MM.1S (cell line): Measurements from ENCODE around the gene LIN7A.

ENCODE experiments used
- DNase-seq: peaks from one replicate; pipeline ENCODE4 v3.0.0-alpha.2; 2015
- H2AFZ ChIP-seq: fragments of 300-600 bp; sonication (generic); 2 replicates; pipeline ENCODE4 v1.6.0; 2016; ENCODE audit warnings: antibody characterized with exemption, low read length
- H3F3A ChIP-seq: fragments of 300-600 bp; sonication (generic); 2 replicates; pipeline ENCODE4 v1.6.1; 2016; ENCODE audit warnings: mild to moderate bottlenecking, antibody characterized with exemption, low read length, moderate library complexity, mixed read lengths; ENCODE audit not compliant: insufficient read depth
- H3K27ac ChIP-seq: fragments of 300-600 bp; sonication (generic); 2 replicates; pipeline ENCODE4 v1.5.1; 2016; ENCODE audit warnings: mild to moderate bottlenecking, low read length
- H3K27me3 ChIP-seq: fragments of 300-600 bp; sonication (generic); replicated peaks from 2 replicates; pipeline ENCODE4 v1.6.0; 2016; ENCODE audit warnings: low read length; ENCODE audit not compliant: insufficient read depth
- H3K36me3 ChIP-seq: fragments of 300-600 bp; sonication (generic); replicated peaks from 2 replicates; pipeline ENCODE4 v1.6.1; 2016; ENCODE audit warnings: mild to moderate bottlenecking, low read length, mixed read lengths; ENCODE audit not compliant: insufficient read depth
- H3K4me1 ChIP-seq: fragments of 300-600 bp; sonication (generic); 2 replicates; pipeline ENCODE4 v1.6.1; 2016; ENCODE audit warnings: low read length, mixed read lengths
- H3K4me2 ChIP-seq: fragments of 300-600 bp; sonication (generic); 2 replicates; pipeline ENCODE4 v1.6.0; 2016; ENCODE audit warnings: low read depth, low read length
- H3K4me3 ChIP-seq: fragments of 300-600 bp; sonication (generic); 2 replicates; pipeline ENCODE4 v1.5.1; 2016; ENCODE audit warnings: low read length, mixed read lengths
- H3K79me2 ChIP-seq: fragments of 300-600 bp; sonication (generic); 2 replicates; pipeline ENCODE4 v1.6.1; 2016; ENCODE audit warnings: mixed run types, low read length, mixed read lengths
- H3K9ac ChIP-seq: fragments of 300-600 bp; sonication (generic); 2 replicates; pipeline ENCODE4 v1.6.1; 2016; ENCODE audit warnings: low read length, mixed read lengths
- H3K9me2 ChIP-seq: fragments of 300-600 bp; sonication (generic); replicated peaks from 2 replicates; pipeline ENCODE4 v1.6.1; 2016; ENCODE audit warnings: mild to moderate bottlenecking, low read length, mixed read lengths; ENCODE audit not compliant: insufficient read depth
- H3K9me3 ChIP-seq: fragments of 300-600 bp; sonication (generic); replicated peaks from 2 replicates; pipeline ENCODE4 v1.6.1; 2016; ENCODE audit warnings: mild to moderate bottlenecking, low read length, mixed read lengths; ENCODE audit not compliant: insufficient read depth
- H4K20me1 ChIP-seq: fragments of 300-600 bp; sonication (generic); 2 replicates; pipeline ENCODE4 v1.6.1; 2016; ENCODE audit warnings: mild to moderate bottlenecking, low read length, moderate library complexity, mixed read lengths; ENCODE audit not compliant: insufficient read depth
- EZH2 ChIP-seq: fragments of 300-600 bp; sonication (generic); optimal IDR thresholded peaks from 2 replicates; pipeline ENCODE3; 2017; ENCODE audit warnings: low read depth, mild to moderate bottlenecking, antibody characterized with exemption, low read length, mixed read lengths
- EZH2phosphoT487 ChIP-seq: fragments of 300-600 bp; sonication (generic); IDR thresholded peaks from 2 replicates; pipeline ENCODE4 v1.6.1; 2018; ENCODE audit warnings: antibody characterized with exemption, low read length
- TF ChIP-seq, protein P1 (sequence below): fragments of 300-600 bp; sonication (generic); IDR thresholded peaks from 2 replicates; pipeline ENCODE4 v1.5.1; 2016; ENCODE audit warnings: antibody characterized with exemption, low read length, mixed read lengths

The LIN7A gene

GRCh38 chr12:80848858-80849257 lies 88.9 kb downstream of the LIN7A start:
- Histone ChIP-seq H3K27me3 (no peaks in the 10 kb centered on the region), H3K9me2 (no peaks in the 10 kb centered on the region), H3K79me2 (no peaks in the 10 kb centered on the region), H3K9ac (no peak overlapping the region), H3K4me1 (no peaks in the 10 kb centered on the region), H3K4me3 (no peak overlapping the region), H2AFZ (no peak overlapping the region), H3K27ac (no peak overlapping the region), H3K36me3 (no peaks in the 10 kb centered on the region), H3K4me2 (no peak overlapping the region), H3F3A (no peaks in the 10 kb centered on the region), H3K9me3 (no peaks in the 10 kb centered on the region), H4K20me1 (no peaks in the 10 kb centered on the region)
- DNase-seq: no peak
- TF ChIP-seq, protein P1, sequence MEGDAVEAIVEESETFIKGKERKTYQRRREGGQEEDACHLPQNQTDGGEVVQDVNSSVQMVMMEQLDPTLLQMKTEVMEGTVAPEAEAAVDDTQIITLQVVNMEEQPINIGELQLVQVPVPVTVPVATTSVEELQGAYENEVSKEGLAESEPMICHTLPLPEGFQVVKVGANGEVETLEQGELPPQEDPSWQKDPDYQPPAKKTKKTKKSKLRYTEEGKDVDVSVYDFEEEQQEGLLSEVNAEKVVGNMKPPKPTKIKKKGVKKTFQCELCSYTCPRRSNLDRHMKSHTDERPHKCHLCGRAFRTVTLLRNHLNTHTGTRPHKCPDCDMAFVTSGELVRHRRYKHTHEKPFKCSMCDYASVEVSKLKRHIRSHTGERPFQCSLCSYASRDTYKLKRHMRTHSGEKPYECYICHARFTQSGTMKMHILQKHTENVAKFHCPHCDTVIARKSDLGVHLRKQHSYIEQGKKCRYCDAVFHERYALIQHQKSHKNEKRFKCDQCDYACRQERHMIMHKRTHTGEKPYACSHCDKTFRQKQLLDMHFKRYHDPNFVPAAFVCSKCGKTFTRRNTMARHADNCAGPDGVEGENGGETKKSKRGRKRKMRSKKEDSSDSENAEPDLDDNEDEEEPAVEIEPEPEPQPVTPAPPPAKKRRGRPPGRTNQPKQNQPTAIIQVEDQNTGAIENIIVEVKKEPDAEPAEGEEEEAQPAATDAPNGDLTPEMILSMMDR: no peak
- TF ChIP-seq EZH2 (no peak), EZH2phosphoT487 (no peak)

DNA sequence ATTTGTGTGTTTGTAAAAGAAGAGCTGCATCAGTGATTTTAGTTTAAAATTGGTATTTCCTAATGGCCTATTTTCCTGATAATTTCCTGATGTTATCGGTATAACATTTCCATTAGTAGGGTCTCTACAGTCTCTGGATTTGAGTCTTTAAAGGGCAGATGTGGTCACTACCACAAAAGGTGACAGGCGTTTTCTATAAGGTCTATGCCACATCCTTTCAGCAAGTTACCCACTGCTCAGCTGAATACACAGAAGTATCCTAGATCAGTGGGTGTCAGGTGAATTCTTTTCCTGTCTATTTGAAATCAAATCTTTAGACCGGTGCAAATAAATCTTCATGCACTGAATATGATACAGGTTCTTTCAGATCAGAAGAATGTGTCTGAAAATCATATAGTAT lies 90.2 kb downstream of the LIN7A start:
- no peaks in the 10 kb centered on the region for H3K27me3 ChIP-seq
- no peaks in the 10 kb centered on the region for H3K9me3 ChIP-seq
- DNase-seq: no peak
- no peaks in the 10 kb centered on the region for H3K79me2 ChIP-seq
- no peak overlapping the region for H3K9ac ChIP-seq
- H3K27ac ChIP-seq: no peak overlapping the region
- H3K4me3 ChIP-seq: no peak overlapping the region
- H3F3A ChIP-seq: no peaks in the 10 kb centered on the region
- H2AFZ ChIP-seq: no peak overlapping the region
- TF ChIP-seq, protein P1: no peak
- TF ChIP-seq EZH2 (no peak), EZH2phosphoT487 (no peak)
- no peaks in the 10 kb centered on the region for H3K36me3 ChIP-seq
- H3K9me2 ChIP-seq: no peaks in the 10 kb centered on the region
- H4K20me1 ChIP-seq: no peaks in the 10 kb centered on the region
- H3K4me2 ChIP-seq: no peak overlapping the region
- no peaks in the 10 kb centered on the region for H3K4me1 ChIP-seq

DNA sequence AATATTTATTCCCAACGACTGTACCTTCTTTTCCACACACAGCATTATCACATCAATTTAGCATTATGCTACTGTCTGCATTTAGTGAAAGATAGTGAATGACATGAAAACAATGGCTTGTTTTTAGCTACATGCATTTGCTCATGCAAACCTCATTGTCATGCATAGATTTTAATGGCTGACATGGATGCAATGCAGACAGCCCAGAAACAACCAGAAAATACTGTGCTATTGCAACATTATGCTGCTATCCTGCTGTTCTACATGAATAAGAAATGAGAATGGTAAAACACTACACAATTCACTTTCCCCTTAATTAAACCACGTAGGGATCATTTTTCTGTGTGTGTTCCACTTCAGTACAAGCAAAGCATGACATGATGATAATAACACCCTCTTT lies 90.8 kb downstream of the LIN7A start:
- Histone ChIP-seq H3K79me2 (no peaks in the 10 kb centered on the region), H3K36me3 (no peaks in the 10 kb centered on the region), H4K20me1 (no peaks in the 10 kb centered on the region), H3K9me2 (no peaks in the 10 kb centered on the region), H3K27me3 (no peaks in the 10 kb centered on the region), H3K9ac (no peak overlapping the region), H3F3A (no peaks in the 10 kb centered on the region), H2AFZ (no peak overlapping the region), H3K4me3 (no peak overlapping the region), H3K4me1 (no peaks in the 10 kb centered on the region), H3K9me3 (no peaks in the 10 kb centered on the region), H3K4me2 (no peak overlapping the region), H3K27ac (no peak overlapping the region)
- TF ChIP-seq, protein P1: no peak
- TF ChIP-seq EZH2: no peak
- no peak for TF ChIP-seq EZH2phosphoT487
- no peak for DNase-seq

GRCh38 chr12:80845639-80846038 lies 92.1 kb downstream of the LIN7A start:
- H3K4me2 ChIP-seq: no peak overlapping the region

More at GRCh38 chr12:80845639-80846038, 92.1 kb downstream of the LIN7A start:
- TF ChIP-seq EZH2phosphoT487 (no peak), EZH2 (no peak)
- TF ChIP-seq, protein P1: no peak
- Histone ChIP-seq H3F3A (no peaks in the 10 kb centered on the region), H4K20me1 (no peaks in the 10 kb centered on the region), H3K79me2 (no peaks in the 10 kb centered on the region), H3K27me3 (no peaks in the 10 kb centered on the region), H2AFZ (no peak overlapping the region), H3K4me3 (no peak overlapping the region), H3K4me1 (no peaks in the 10 kb centered on the region), H3K36me3 (no peaks in the 10 kb centered on the region), H3K9me3 (no peaks in the 10 kb centered on the region), H3K27ac (no peak overlapping the region), H3K9me2 (no peaks in the 10 kb centered on the region), H3K9ac (no peak overlapping the region)
- DNase-seq: no peak
